HG03175 (cell line): ENCODE measurements around the gene PCGF3.
"Not testable (repeated sequence)": the region's sequence is repeated elsewhere in the genome, so short reads cannot be mapped to it uniquely, and the experiment has no call there.

ENCODE experiments used
- ATAC-seq: cut with Tn5 transposase; IDR thresholded peaks from one replicate; pipeline ENCODE4 v1.9.1; 2021; ENCODE audit warnings: mild to moderate bottlenecking, moderate library complexity; ENCODE audit not compliant: unreplicated experiment

The PCGF3 gene

GRCh38 chr4:760616-761015 is 55.0 kb downstream of the PCGF3 start:
- no peak for ATAC-seq

GRCh38 chr4:761086-761485 is 55.5 kb downstream of the PCGF3 start:
- ATAC-seq = no peak

GRCh38 chr4:761739-762138 is 56.1 kb downstream of the PCGF3 start:
- ATAC-seq = no peak

- ATAC-seq = no peak
Measured at GRCh38 chr4:762211-763190, 56.9 kb downstream of the PCGF3 start.

- no peak for ATAC-seq
Measured at GRCh38 chr4:763191-763810, 57.7 kb downstream of the PCGF3 start.

- no peak for ATAC-seq
Measured at GRCh38 chr4:763922-764321, 58.3 kb downstream of the PCGF3 start.

GRCh38 chr4:764405-765169 is 59.0 kb downstream of the PCGF3 start:
- no peak for ATAC-seq

- no peak for ATAC-seq
Measured at GRCh38 chr4:766152-766515, 60.5 kb downstream of the PCGF3 start.

- ATAC-seq = no peak
Measured at GRCh38 chr4:766559-767283, 61.1 kb downstream of the PCGF3 start.

GRCh38 chr4:768076-768475 is 62.4 kb downstream of the PCGF3 start:
- ATAC-seq = no peak

- ATAC-seq = no peak
Measured at GRCh38 chr4:768995-769394, 63.4 kb downstream of the PCGF3 start.

GRCh38 chr4:769511-769910 is 63.9 kb downstream of the PCGF3 start:
- no peak for ATAC-seq

- no peak for ATAC-seq
Measured at GRCh38 chr4:770022-770421, 64.4 kb downstream of the PCGF3 start.

- ATAC-seq = no peak
Measured at GRCh38 chr4:771464-771863, 65.8 kb downstream of the PCGF3 start.

- no peak for ATAC-seq
Measured at GRCh38 chr4:772118-772517, 66.5 kb downstream of the PCGF3 start.

- ATAC-seq = no peak
Measured at GRCh38 chr4:772776-773175, 67.1 kb downstream of the PCGF3 start.

- ATAC-seq = no peak
Measured at GRCh38 chr4:773214-773613, 67.6 kb downstream of the PCGF3 start.

GRCh38 chr4:774419-775092 is 68.9 kb downstream of the PCGF3 start:
- not testable (repeated sequence) for ATAC-seq

GRCh38 chr4:775485-775884 is 69.9 kb downstream of the PCGF3 start:
- ATAC-seq = not testable (repeated sequence)

- no peak for ATAC-seq
Measured at GRCh38 chr4:776743-777441, 71.3 kb downstream of the PCGF3 start.
